WTC11 (cell line): Measurements from ENCODE around the gene UBAP2L. TPM values are rescaled to one million over a fixed set of nuclear protein-coding genes. Genes with fewer than 3 reads are reported as not detected.

ENCODE experiments used
- ATAC-seq: fragments of 200-7000 bp; cut with Tn5 transposase; 2 replicates; pipeline ENCODE4 v1.10.0; 2021; ENCODE audit warnings: mild to moderate bottlenecking, moderate library complexity
- CTCF ChIA-PET: fragments of 300-600 bp; sonication (Branson Sonifier 250); formaldehyde crosslinking; loops from one replicate; lab custom pipeline; 2021; ENCODE audit warnings: antibody characterized with exemption; lab: Charles Lee
- POLR2A ChIA-PET: fragments of 350-600 bp; sonication (Branson Sonifier 250); formaldehyde crosslinking; loops from one replicate; lab custom pipeline; 2021; ENCODE audit warnings: antibody characterized with exemption; lab: Charles Lee
- DNase-seq: peaks from one replicate; pipeline ENCODE4 v3.0.0; 2021; ENCODE audit warnings: low spot score
- H3K27ac Mint-ChIP-seq: 2 replicates; pipeline ENCODE4 v1.8.0; 2021; ENCODE audit warnings: mixed read lengths
- H3K27me3 Mint-ChIP-seq: 2 replicates; pipeline ENCODE4 v1.8.0; 2021; ENCODE audit warnings: low read depth, mild to moderate bottlenecking, moderate library complexity, mixed read lengths
- H3K36me3 Mint-ChIP-seq: 2 replicates; pipeline ENCODE4 v1.8.0; 2021; ENCODE audit warnings: mixed read lengths
- H3K4me1 Mint-ChIP-seq: 2 replicates; pipeline ENCODE4 v1.8.0; 2022; ENCODE audit warnings: mixed read lengths
- H3K4me3 Mint-ChIP-seq: 2 replicates; pipeline ENCODE4 v1.8.0; 2021; ENCODE audit warnings: mild to moderate bottlenecking, moderate library complexity, mixed read lengths
- H3K9me3 Mint-ChIP-seq: 2 replicates; pipeline ENCODE4 v1.8.0; 2021; ENCODE audit warnings: mixed read lengths
- AR ChIP-seq: fragments of 250-450 bp; sonication (Bioruptor Pico); IDR thresholded peaks from 2 replicates; pipeline ENCODE4 v1.9.0; 2021; ENCODE audit warnings: mild to moderate bottlenecking
- ATF3 ChIP-seq: sonication (generic); formaldehyde crosslinking; conservative IDR thresholded peaks from 2 replicates; pipeline ENCODE4 v1.8.1; 2022; ENCODE audit warnings: mild to moderate bottlenecking, missing genetic modification reagents
- CTCF ChIP-seq: fragments of 200-600 bp; IDR thresholded peaks from 2 replicates; pipeline ENCODE4 v1.8.0; 2022; ENCODE audit warnings: antibody characterized with exemption
- E2F4 ChIP-seq: sonication (generic); formaldehyde crosslinking; IDR thresholded peaks from 2 replicates; pipeline ENCODE4 v1.8.1; 2022; ENCODE audit warnings: low read depth, mild to moderate bottlenecking, moderate library complexity, missing genetic modification reagents, borderline replicate concordance
- ELF4 ChIP-seq: sonication (generic); formaldehyde crosslinking; IDR thresholded peaks from 2 replicates; pipeline ENCODE4 v1.8.1; 2022; ENCODE audit warnings: low read depth, mild to moderate bottlenecking, moderate library complexity, missing genetic modification reagents
- EMX1 ChIP-seq: fragments of 250-450 bp; sonication (Bioruptor Pico); IDR thresholded peaks from 2 replicates; pipeline ENCODE4 v1.8.0; 2021; ENCODE audit warnings: mild to moderate bottlenecking
- ERG ChIP-seq: fragments of 250-450 bp; sonication (Bioruptor Pico); IDR thresholded peaks from 2 replicates; pipeline ENCODE4 v1.8.0; 2021; ENCODE audit warnings: mild to moderate bottlenecking
- FOXJ3 ChIP-seq: sonication (generic); formaldehyde crosslinking; IDR thresholded peaks from 2 replicates; pipeline ENCODE4 v1.9.0; 2021; ENCODE audit warnings: missing genetic modification reagents, mild to moderate bottlenecking, borderline replicate concordance
- JUN ChIP-seq: sonication (generic); formaldehyde crosslinking; IDR thresholded peaks from 2 replicates; pipeline ENCODE4 v1.8.0; 2023; ENCODE audit warnings: mild to moderate bottlenecking, missing genetic modification reagents
- NR3C1 ChIP-seq: sonication (generic); formaldehyde crosslinking; conservative IDR thresholded peaks from 2 replicates; pipeline ENCODE4 v1.8.1; 2023; ENCODE audit warnings: low read depth, mild to moderate bottlenecking, missing genetic modification reagents
- OVOL2 ChIP-seq: fragments of 250-450 bp; sonication (Bioruptor Pico); IDR thresholded peaks from 2 replicates; pipeline ENCODE4 v1.9.0; 2021; ENCODE audit warnings: mild to moderate bottlenecking, borderline replicate concordance
- PREB ChIP-seq: sonication (generic); formaldehyde crosslinking; IDR thresholded peaks from 2 replicates; pipeline ENCODE4 v1.8.1; 2022; ENCODE audit warnings: mild to moderate bottlenecking, missing genetic modification reagents, moderate library complexity, borderline replicate concordance
- RELA ChIP-seq: sonication (generic); formaldehyde crosslinking; IDR thresholded peaks from 2 replicates; pipeline ENCODE4 v1.8.1; 2022; ENCODE audit warnings: missing genetic modification reagents, mild to moderate bottlenecking, borderline replicate concordance
- RORB ChIP-seq: fragments of 250-450 bp; sonication (Bioruptor Pico); IDR thresholded peaks from 2 replicates; pipeline ENCODE4 v1.9.0; 2021; ENCODE audit warnings: mild to moderate bottlenecking
- STAT6 ChIP-seq: sonication (generic); formaldehyde crosslinking; conservative IDR thresholded peaks from 2 replicates; pipeline ENCODE4 v1.8.1; 2023; ENCODE audit warnings: mild to moderate bottlenecking, low read depth, missing genetic modification reagents, moderate library complexity
- TEAD1 ChIP-seq: sonication (generic); formaldehyde crosslinking; IDR thresholded peaks from 2 replicates; pipeline ENCODE4 v1.8.0; 2022; ENCODE audit warnings: mild to moderate bottlenecking, missing genetic modification reagents
- ZNF138 ChIP-seq: sonication (generic); formaldehyde crosslinking; conservative IDR thresholded peaks from 2 replicates; pipeline ENCODE4 v1.8.1; 2022; ENCODE audit warnings: mild to moderate bottlenecking, moderate library complexity, missing genetic modification reagents
- ZNF396 ChIP-seq: fragments of 250-450 bp; sonication (Bioruptor Pico); IDR thresholded peaks from 2 replicates; pipeline ENCODE4 v1.8.0; 2021; ENCODE audit warnings: mild to moderate bottlenecking, moderate library complexity, borderline replicate concordance
- ZNF416 ChIP-seq: fragments of 250-450 bp; sonication (Bioruptor Pico); IDR thresholded peaks from 2 replicates; pipeline ENCODE4 v1.9.0; 2021; ENCODE audit warnings: mild to moderate bottlenecking, inconsistent platforms
- ZNF532 ChIP-seq: fragments of 250-450 bp; sonication (Bioruptor Pico); IDR thresholded peaks from 2 replicates; pipeline ENCODE4 v1.9.0; 2021; ENCODE audit warnings: mild to moderate bottlenecking, borderline replicate concordance
- total RNA-seq: library from RNA; stranded (reverse); gene quantifications from 3 replicates; pipeline ENCODE4 v1.2.3, GENCODE V29; 2021

UBAP2L gene
- total RNA-seq, 1 experiment from 2014 or later, result 205 TPM

GRCh38 chr1:154193821-154194220 is 26.9 kb upstream of the UBAP2L start:
- Mint-ChIP-seq H3K27me3 (peaks cover 9% of the 10 kb centered on the region; the same call in 1 of the 2 replicates), H3K9me3 (no peaks in the 10 kb centered on the region), H3K4me1 (peaks cover 10% of the 10 kb centered on the region), H3K36me3 (no peaks in the 10 kb centered on the region), H3K4me3 (no peak overlapping the region), H3K27ac (no peak overlapping the region)
- POLR2A ChIA-PET, result no interaction called here
- CTCF ChIA-PET, result interaction anchor here (0.9 to 2.8 kb wide), 2 partner anchors 89 to 141 kb away, joined by 3 to 10 read pairs; no protein-coding TSS in a partner anchor
- no peak for DNase-seq
- TF ChIP-seq ATF3 (no peak), CTCF (no peak), STAT6 (CRISPR knock-in tag) (no peak), TEAD1 (CRISPR knock-in tag) (no peak), ELF4 (no peak), ZNF532 (no peak), E2F4 (no peak), JUN (CRISPR knock-in tag) (no peak), AR (CRISPR knock-in tag) (no peak), RELA (no peak), ZNF396 (CRISPR knock-in tag) (no peak), OVOL2 (CRISPR knock-in tag) (no peak), NR3C1 (CRISPR knock-in tag) (no peak), RORB (CRISPR knock-in tag) (no peak), ERG (CRISPR knock-in tag) (no peak), PREB (CRISPR knock-in tag) (no peak), ZNF138 (CRISPR knock-in tag) (no peak), FOXJ3 (CRISPR knock-in tag) (no peak), EMX1 (CRISPR knock-in tag) (no peak), ZNF416 (CRISPR knock-in tag) (no peak)
- no peak for ATAC-seq
